Activated naive CD8-positive, alpha-beta T cell (primary cell): Measurements from ENCODE around the gene RASSF3.

Source experiments
- H3K27ac Mint-ChIP-seq: one replicate; pipeline ENCODE4 v1.8.0; 2021; ENCODE audit warnings: mixed read lengths
- H3K27me3 Mint-ChIP-seq: one replicate; pipeline ENCODE4 v1.8.0; 2021; ENCODE audit warnings: mixed read lengths
- H3K36me3 Mint-ChIP-seq: one replicate; pipeline ENCODE4 v1.8.0; 2021; ENCODE audit warnings: mixed read lengths
- H3K4me1 Mint-ChIP-seq: one replicate; pipeline ENCODE4 v1.8.0; 2021; ENCODE audit warnings: low read depth, mixed read lengths
- H3K4me3 Mint-ChIP-seq: one replicate; pipeline ENCODE4 v1.8.0; 2021; ENCODE audit warnings: mild to moderate bottlenecking, mixed read lengths
- H3K9me3 Mint-ChIP-seq: one replicate; pipeline ENCODE4 v1.8.0; 2021; ENCODE audit warnings: low read depth, mixed read lengths

Gene RASSF3

DNA sequence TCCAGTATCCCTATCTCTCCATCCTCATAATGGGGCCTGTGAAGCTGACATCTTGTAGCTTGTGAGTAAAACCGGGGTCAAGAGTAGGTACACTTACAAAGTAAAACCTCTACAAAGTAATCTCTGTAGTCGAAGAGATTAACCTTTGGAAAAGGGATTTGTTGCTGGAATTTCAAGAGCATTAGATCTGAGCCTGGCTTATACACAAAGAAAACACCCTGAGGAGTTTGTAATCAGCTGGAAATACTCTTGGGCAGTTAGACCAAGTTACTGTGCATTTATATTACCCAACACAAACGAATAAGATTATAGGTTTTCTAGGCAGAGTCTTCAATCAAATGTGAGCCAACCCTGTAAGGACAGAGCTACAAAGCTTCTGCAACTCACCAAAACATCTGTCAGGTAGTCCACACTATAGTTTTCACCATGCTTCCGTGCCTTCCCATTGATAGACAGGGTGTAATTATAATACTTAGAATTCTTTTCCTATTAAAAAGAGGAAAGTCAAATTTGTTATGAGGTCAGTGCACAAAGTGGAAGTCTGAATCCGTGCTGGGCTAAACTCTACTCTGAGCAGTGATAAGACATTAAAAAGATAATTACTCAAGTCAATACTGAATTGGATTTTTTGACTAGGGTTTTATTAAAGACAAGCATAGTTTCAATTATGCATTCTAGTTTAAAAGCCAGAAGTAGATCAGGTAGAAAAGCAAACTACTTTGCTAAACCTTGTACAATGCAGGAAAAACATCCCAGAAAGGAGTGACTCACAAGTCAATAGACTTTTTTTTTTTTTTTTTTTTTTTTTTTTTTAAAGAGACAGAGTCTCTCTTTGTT lies 134.3 kb downstream of the RASSF3 start:
- Mint-ChIP-seq H3K36me3 (peaks cover 26% of the 10 kb centered on the region), H3K27ac (no peak overlapping the region), H3K4me3 (no peak overlapping the region), H3K4me1 (no peaks in the 10 kb centered on the region), H3K9me3 (no peaks in the 10 kb centered on the region), H3K27me3 (no peaks in the 10 kb centered on the region)

DNA sequence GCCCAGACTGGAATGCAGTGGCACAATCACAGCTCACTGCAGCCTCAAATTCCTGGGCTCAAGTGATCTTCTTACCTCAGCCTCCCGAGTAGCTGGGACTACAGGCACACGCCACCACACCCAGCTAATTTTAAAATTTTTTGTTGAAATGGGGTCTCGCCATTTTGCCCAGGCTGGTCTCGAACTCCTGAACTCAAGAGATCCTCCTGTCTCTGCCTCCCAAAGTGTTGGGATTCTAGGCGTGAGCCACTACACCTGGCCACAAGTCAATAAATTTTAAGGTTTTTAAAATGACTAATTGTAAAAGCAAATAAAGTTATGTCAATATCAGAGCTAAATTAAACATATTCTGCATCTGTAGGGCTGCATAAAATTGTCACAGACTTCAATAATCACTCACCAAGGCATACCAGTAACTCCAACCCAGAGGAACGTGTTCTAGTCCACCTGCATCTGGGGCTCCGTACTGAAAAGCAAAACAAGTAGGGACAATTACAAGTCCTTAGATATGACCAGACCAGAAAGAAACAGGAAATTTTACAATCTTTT lies 135.0 kb downstream of the RASSF3 start:
- no peaks in the 10 kb centered on the region for H3K27me3 Mint-ChIP-seq
- H3K27ac Mint-ChIP-seq, result no peak overlapping the region
- no peaks in the 10 kb centered on the region for H3K4me1 Mint-ChIP-seq
- no peak overlapping the region for H3K4me3 Mint-ChIP-seq
- H3K9me3 Mint-ChIP-seq, result no peaks in the 10 kb centered on the region
- H3K36me3 Mint-ChIP-seq, result peaks cover 25% of the 10 kb centered on the region

DNA sequence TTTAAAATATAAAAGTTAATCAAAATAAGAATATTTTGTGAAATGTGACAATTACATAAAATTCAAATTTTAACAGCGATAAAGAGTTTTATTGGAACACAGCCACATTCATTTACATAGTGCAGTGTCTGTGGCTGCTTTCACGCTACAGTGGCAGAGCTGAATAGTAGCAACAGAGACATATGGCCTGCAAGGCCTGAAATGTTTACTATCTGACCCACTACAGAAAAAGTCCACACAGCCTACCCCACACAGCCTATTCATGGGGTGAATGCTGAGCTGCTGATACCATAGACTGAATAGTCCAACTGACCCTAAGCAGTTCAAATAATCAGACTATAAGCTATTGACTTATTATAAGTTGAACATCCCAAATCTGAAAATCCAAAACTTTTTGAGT lies 135.7 kb downstream of the RASSF3 start:
- no peak overlapping the region for H3K4me3 Mint-ChIP-seq
- no peak overlapping the region for H3K27ac Mint-ChIP-seq
- H3K27me3 Mint-ChIP-seq, result no peaks in the 10 kb centered on the region
- no peaks in the 10 kb centered on the region for H3K9me3 Mint-ChIP-seq
- H3K36me3 Mint-ChIP-seq, result peaks cover 25% of the 10 kb centered on the region
- no peaks in the 10 kb centered on the region for H3K4me1 Mint-ChIP-seq

DNA sequence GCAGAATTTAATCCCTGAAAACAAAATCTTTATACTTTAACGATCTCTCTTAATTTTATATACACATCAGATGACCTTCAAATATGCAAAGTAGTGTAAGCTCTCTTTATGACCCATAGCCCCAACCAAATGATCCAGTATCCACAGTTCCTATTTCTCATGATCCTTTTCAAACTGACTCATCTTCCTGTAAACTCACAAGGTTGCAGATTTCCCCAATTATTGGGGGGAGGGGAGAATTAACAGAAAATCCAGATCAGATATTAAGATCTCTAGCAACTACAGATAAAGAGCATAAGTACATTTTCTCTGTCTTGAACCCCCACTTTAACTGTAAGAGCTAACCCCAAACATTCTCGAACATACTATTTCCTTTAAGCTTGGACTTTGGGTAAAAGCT lies 136.4 kb downstream of the RASSF3 start:
- no peak overlapping the region for H3K4me3 Mint-ChIP-seq
- H3K36me3 Mint-ChIP-seq, result peaks cover 21% of the 10 kb centered on the region
- H3K27me3 Mint-ChIP-seq, result no peaks in the 10 kb centered on the region
- no peaks in the 10 kb centered on the region for H3K4me1 Mint-ChIP-seq
- H3K9me3 Mint-ChIP-seq, result no peaks in the 10 kb centered on the region
- no peak overlapping the region for H3K27ac Mint-ChIP-seq
